ENCODE results near the gene PTPRK.

PTPRK gene

GRCh38 chr6:128121190-128121589 lies 399.2 kb downstream of the PTPRK start:
- no peak for TF ChIP-seq PPARA (CRISPR knock-in tag; IDR thresholded peaks at IDR 0.05; ENCODE audit: borderline replicate concordance)
- no peak for TF ChIP-seq ESRRG (CRISPR knock-in tag; IDR thresholded peaks at IDR 0.05)
- TF ChIP-seq CREB5 (CRISPR knock-in tag; IDR thresholded peaks at IDR 0.05; ENCODE audit: low read depth), result no peak
- no peak for TF ChIP-seq ISL1 (CRISPR knock-in tag; IDR thresholded peaks at IDR 0.05)
- TF ChIP-seq TCF4 (CRISPR knock-in tag; IDR thresholded peaks at IDR 0.05; ENCODE audit: borderline replicate concordance), result no peak
- no peak for TF ChIP-seq PATZ1 (CRISPR knock-in tag; IDR thresholded peaks at IDR 0.05; ENCODE audit: borderline replicate concordance)
- no peak for TF ChIP-seq CSDC2 (CRISPR knock-in tag; IDR thresholded peaks at IDR 0.05)
- TF ChIP-seq ZNF8 (CRISPR knock-in tag; IDR thresholded peaks at IDR 0.05), result no peak
- ATAC-seq, result no peak

- no peak for TF ChIP-seq ISL1 (CRISPR knock-in tag; IDR thresholded peaks at IDR 0.05)
- no peak for TF ChIP-seq ZFP30 (CRISPR knock-in tag; IDR thresholded peaks at IDR 0.05)
- no peak for TF ChIP-seq TCF4 (CRISPR knock-in tag; IDR thresholded peaks at IDR 0.05; ENCODE audit: borderline replicate concordance)
- no peak for TF ChIP-seq ARNTL (CRISPR knock-in tag; IDR thresholded peaks at IDR 0.05; ENCODE audit: borderline replicate concordance, low read depth)
- TF ChIP-seq ZFP3 (CRISPR knock-in tag; IDR thresholded peaks at IDR 0.05), result no peak
- TF ChIP-seq PATZ1 (CRISPR knock-in tag; IDR thresholded peaks at IDR 0.05; ENCODE audit: borderline replicate concordance), result no peak
- no peak for TF ChIP-seq ZC3H10 (CRISPR knock-in tag; IDR thresholded peaks at IDR 0.05)
- no peak for TF ChIP-seq RARB (CRISPR knock-in tag; IDR thresholded peaks at IDR 0.05)
- TF ChIP-seq BACH2 (CRISPR knock-in tag; IDR thresholded peaks at IDR 0.05; ENCODE audit: borderline replicate concordance), result no peak
- ATAC-seq, result no peak
These were observed 402.0 kb downstream of the PTPRK start for GRCh38 chr6:128118401-128118800.

GRCh38 chr6:128117916-128118315 lies 402.5 kb downstream of the PTPRK start:
- no peak for ATAC-seq
- TF ChIP-seq ZC3H10 (CRISPR knock-in tag; IDR thresholded peaks at IDR 0.05) (no peak), ZFP30 (CRISPR knock-in tag; IDR thresholded peaks at IDR 0.05) (no peak), ZNF70 (CRISPR knock-in tag; IDR thresholded peaks at IDR 0.05) (no peak), PATZ1 (CRISPR knock-in tag; IDR thresholded peaks at IDR 0.05; ENCODE audit: borderline replicate concordance) (no peak), POU6F1 (CRISPR knock-in tag; IDR thresholded peaks at IDR 0.05; ENCODE audit: borderline replicate concordance, low read depth) (no peak), ESRRG (CRISPR knock-in tag; IDR thresholded peaks at IDR 0.05) (no peak)

- no peak for TF ChIP-seq PATZ1 (CRISPR knock-in tag; IDR thresholded peaks at IDR 0.05; ENCODE audit: borderline replicate concordance)
- TF ChIP-seq TCF4 (CRISPR knock-in tag; IDR thresholded peaks at IDR 0.05; ENCODE audit: borderline replicate concordance), result no peak
- TF ChIP-seq BACH2 (CRISPR knock-in tag; IDR thresholded peaks at IDR 0.05; ENCODE audit: borderline replicate concordance), result no peak
- TF ChIP-seq GLIS3 (CRISPR knock-in tag; IDR thresholded peaks at IDR 0.05), result no peak
- TF ChIP-seq ISL1 (CRISPR knock-in tag; IDR thresholded peaks at IDR 0.05), result no peak
- no peak for TF ChIP-seq ZFP30 (CRISPR knock-in tag; IDR thresholded peaks at IDR 0.05)
- TF ChIP-seq PPARA (CRISPR knock-in tag; IDR thresholded peaks at IDR 0.05; ENCODE audit: borderline replicate concordance), result no peak
- TF ChIP-seq TOX (CRISPR knock-in tag; IDR thresholded peaks at IDR 0.05; ENCODE audit: borderline replicate concordance), result no peak
- no peak for TF ChIP-seq ZNF565 (CRISPR knock-in tag; conservative IDR thresholded peaks at IDR 0.05; ENCODE audit: low read depth)
- no peak for TF ChIP-seq ESRRG (CRISPR knock-in tag; IDR thresholded peaks at IDR 0.05)
- TF ChIP-seq ARNTL (CRISPR knock-in tag; IDR thresholded peaks at IDR 0.05; ENCODE audit: borderline replicate concordance, low read depth), result no peak
- no peak for TF ChIP-seq SNAI2 (CRISPR knock-in tag; IDR thresholded peaks at IDR 0.05)
- TF ChIP-seq CSRNP3 (CRISPR knock-in tag; IDR thresholded peaks at IDR 0.05), result no peak
- no peak for TF ChIP-seq CSDC2 (CRISPR knock-in tag; IDR thresholded peaks at IDR 0.05)
- no peak for TF ChIP-seq ZFP3 (CRISPR knock-in tag; IDR thresholded peaks at IDR 0.05)
- TF ChIP-seq OSR1 (CRISPR knock-in tag; IDR thresholded peaks at IDR 0.05), result no peak
- TF ChIP-seq ZC3H10 (CRISPR knock-in tag; IDR thresholded peaks at IDR 0.05), result no peak
- no peak for TF ChIP-seq RARB (CRISPR knock-in tag; IDR thresholded peaks at IDR 0.05)
- ATAC-seq, result no peak
These were observed 406.2 kb downstream of the PTPRK start for GRCh38 chr6:128114164-128114563.

All from SK-N-SH treated with all-trans-retinoic acid at 6 μM for 48 hours (cell line).